Measurements from ENCODE around the gene DVL2.

Gene DVL2

GRCh38 chr17:7218166-7218565 is 16.2 kb downstream of the DVL2 start:
- no peak overlapping the region; the same call in 1 of the 2 replicates for H3K27ac ChIP-seq (replicated peaks)

GRCh38 chr17:7217113-7217987 is 17.0 kb downstream of the DVL2 start:
- DNase-seq (ENCODE audit: low read depth in 1 of 2, low spot score in 1 of 2): peak in 1 of 2 experiments; percentile 15

More at GRCh38 chr17:7218166-7218565, 16.2 kb downstream of the DVL2 start:
- Histone ChIP-seq H3K27me3 (ENCODE audit: insufficient read depth, poor library complexity, severe bottlenecking) (no peaks in the 10 kb centered on the region), H3K4me3 (replicated peaks; ENCODE audit: insufficient read depth, low read length) (no peak overlapping the region)
- DNase-seq (ENCODE audit: low read depth in 1 of 2, low spot score in 1 of 2): no peak
- TF ChIP-seq CTCF (IDR thresholded peaks at IDR 0.05; ENCODE audit: insufficient read depth, low read length): no peak
- no peak for TF ChIP-seq GABPA (IDR thresholded peaks at IDR 0.05; ENCODE audit: low read depth)
- no peak for TF ChIP-seq SPI1 (IDR thresholded peaks at IDR 0.05; ENCODE audit: borderline replicate concordance, low read depth)
- no peak for TF ChIP-seq POLR2AphosphoS5 (IDR thresholded peaks at IDR 0.05; ENCODE audit: low read depth)
- no peak for TF ChIP-seq REST (IDR thresholded peaks at IDR 0.05; ENCODE audit: insufficient replicate concordance, low read depth)

More at GRCh38 chr17:7217113-7217987, 17.0 kb downstream of the DVL2 start:
- Histone ChIP-seq H3K4me3 (replicated peaks; ENCODE audit: insufficient read depth, low read length) (peak overlapping the region; percentile 36), H3K27me3 (ENCODE audit: insufficient read depth, poor library complexity, severe bottlenecking) (no peaks in the 10 kb centered on the region), H3K27ac (replicated peaks) (peak overlapping the region; percentile 25; the same call in 1 of the 2 replicates)
- TF ChIP-seq POLR2AphosphoS5 (IDR thresholded peaks at IDR 0.05; ENCODE audit: low read depth) (no peak), GABPA (IDR thresholded peaks at IDR 0.05; ENCODE audit: low read depth) (no peak), CTCF (IDR thresholded peaks at IDR 0.05; ENCODE audit: insufficient read depth, low read length) (no peak), REST (IDR thresholded peaks at IDR 0.05; ENCODE audit: insufficient replicate concordance, low read depth) (no peak), SPI1 (IDR thresholded peaks at IDR 0.05; ENCODE audit: borderline replicate concordance, low read depth) (no peak)

Measured in HL-60 (cell line).